DOHH2 (cell line): ENCODE measurements around the gene SERPINF2.
"Not testable (repeated sequence)": the region's sequence is repeated elsewhere in the genome, so short reads cannot be mapped to it uniquely, and the experiment has no call there.

Experiments
- H3F3A ChIP-seq: fragments of 200-600 bp; sonication (generic), shearing (Covaris generic); 2 replicates; pipeline ENCODE4 v1.6.0; 2016; ENCODE audit warnings: antibody characterized with exemption, mild to moderate bottlenecking; ENCODE audit not compliant: control insufficient read depth, insufficient read depth
- H3K27ac ChIP-seq: fragments of 200-600 bp; sonication (generic); 2 replicates; pipeline ENCODE4 v1.5.1; 2014; ENCODE audit warnings: low read depth, mild to moderate bottlenecking, low read length, moderate library complexity
- H3K27me3 ChIP-seq: fragments of 200-600 bp; sonication (generic); 2 replicates; pipeline ENCODE4 v1.6.1; 2014; ENCODE audit warnings: mild to moderate bottlenecking, low read length, mixed read lengths; ENCODE audit not compliant: control insufficient read depth
- H3K36me3 ChIP-seq: fragments of 200-600 bp; sonication (generic); 2 replicates; pipeline ENCODE4 v1.6.1; 2014; ENCODE audit warnings: mild to moderate bottlenecking, low read length, moderate library complexity, mixed read lengths; ENCODE audit not compliant: control insufficient read depth
- H3K4me1 ChIP-seq: fragments of 200-600 bp; sonication (generic); 2 replicates; pipeline ENCODE4 v1.6.1; 2014; ENCODE audit warnings: mild to moderate bottlenecking, low read length, mixed read lengths; ENCODE audit not compliant: control insufficient read depth
- H3K4me2 ChIP-seq: fragments of 200-600 bp; sonication (generic); 2 replicates; pipeline ENCODE4 v1.6.0; 2014; ENCODE audit warnings: mild to moderate bottlenecking, low read length, moderate library complexity
- H3K4me3 ChIP-seq: fragments of 200-600 bp; sonication (generic); 2 replicates; pipeline ENCODE4 v1.5.1; 2014; ENCODE audit warnings: mild to moderate bottlenecking, low read length, mixed read lengths
- H3K79me2 ChIP-seq: fragments of 200-600 bp; sonication (generic); 2 replicates; pipeline ENCODE4 v1.6.1; 2014; ENCODE audit warnings: mild to moderate bottlenecking, low read length, mixed read lengths; ENCODE audit not compliant: control insufficient read depth
- H3K9me2 ChIP-seq: fragments of 200-600 bp; sonication (generic); replicated peaks from 2 replicates; pipeline ENCODE4 v1.6.1; 2014; ENCODE audit warnings: mild to moderate bottlenecking, low read length, mixed read lengths; ENCODE audit not compliant: control insufficient read depth
- H3K9me3 ChIP-seq: fragments of 200-600 bp; sonication (generic); 2 replicates; pipeline ENCODE4 v1.6.1; 2014; ENCODE audit warnings: antibody characterized with exemption, low read length, mixed read lengths; ENCODE audit not compliant: control insufficient read depth, insufficient read depth
- H4K20me1 ChIP-seq: fragments of 200-600 bp; sonication (generic); 2 replicates; pipeline ENCODE4 v1.6.0; 2014; ENCODE audit warnings: low read depth, mild to moderate bottlenecking, antibody characterized with exemption, low read length, moderate library complexity; ENCODE audit not compliant: control insufficient read depth, insufficient read depth
- EZH2phosphoT487 ChIP-seq: fragments of 200-600 bp; sonication (generic); IDR thresholded peaks from 2 replicates; pipeline ENCODE4 v1.6.1; 2017; ENCODE audit warnings: borderline replicate concordance, mild to moderate bottlenecking, antibody characterized with exemption, low read length, moderate library complexity, mixed read lengths
- TF ChIP-seq, protein P1 (sequence below): fragments of 200-600 bp; sonication (generic); IDR thresholded peaks from one replicate; pipeline ENCODE4 v1.5.1; 2014; ENCODE audit warnings: antibody characterized with exemption, mild to moderate bottlenecking, low read depth, low read length; ENCODE audit not compliant: poor library complexity, severe bottlenecking

SERPINF2 gene

DNA sequence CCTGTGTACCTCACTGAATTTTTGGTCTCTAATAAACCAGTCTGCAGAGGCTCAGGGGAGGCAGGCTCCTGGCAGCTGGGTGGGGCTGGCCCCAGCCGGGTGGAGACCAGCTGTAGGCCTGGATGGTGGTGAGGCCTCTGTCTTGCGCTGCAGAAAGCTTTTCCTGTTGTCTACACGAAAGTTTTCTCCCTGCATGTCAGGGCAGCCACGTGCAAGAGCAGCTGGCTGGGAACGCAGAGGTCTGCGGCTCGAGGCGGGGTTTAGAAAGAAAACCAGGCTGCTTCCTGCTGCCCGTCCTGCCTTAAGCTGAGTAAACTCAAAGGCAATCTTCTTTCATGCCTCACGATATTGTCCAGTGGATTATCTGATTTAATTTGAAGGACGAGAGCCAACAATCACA, 21.6 kb downstream of the SERPINF2 start:
- no peaks in the 10 kb centered on the region for H3K36me3 ChIP-seq
- no peaks in the 10 kb centered on the region for H3K27me3 ChIP-seq
- no peaks in the 10 kb centered on the region for H4K20me1 ChIP-seq
- H3K4me1 ChIP-seq, result peaks cover 74% of the 10 kb centered on the region
- no peaks in the 10 kb centered on the region for H3K9me2 ChIP-seq
- no peaks in the 10 kb centered on the region for H3K79me2 ChIP-seq
- H3K4me2 ChIP-seq, result peak overlapping the region; percentile 48
- H3F3A ChIP-seq, result peaks cover 16% of the 10 kb centered on the region
- H3K9me3 ChIP-seq, result no peaks in the 10 kb centered on the region
- H3K4me3 ChIP-seq, result peak overlapping the region; percentile 41
- peak overlapping the region; percentile 81 for H3K27ac ChIP-seq
- TF ChIP-seq, protein P1, sequence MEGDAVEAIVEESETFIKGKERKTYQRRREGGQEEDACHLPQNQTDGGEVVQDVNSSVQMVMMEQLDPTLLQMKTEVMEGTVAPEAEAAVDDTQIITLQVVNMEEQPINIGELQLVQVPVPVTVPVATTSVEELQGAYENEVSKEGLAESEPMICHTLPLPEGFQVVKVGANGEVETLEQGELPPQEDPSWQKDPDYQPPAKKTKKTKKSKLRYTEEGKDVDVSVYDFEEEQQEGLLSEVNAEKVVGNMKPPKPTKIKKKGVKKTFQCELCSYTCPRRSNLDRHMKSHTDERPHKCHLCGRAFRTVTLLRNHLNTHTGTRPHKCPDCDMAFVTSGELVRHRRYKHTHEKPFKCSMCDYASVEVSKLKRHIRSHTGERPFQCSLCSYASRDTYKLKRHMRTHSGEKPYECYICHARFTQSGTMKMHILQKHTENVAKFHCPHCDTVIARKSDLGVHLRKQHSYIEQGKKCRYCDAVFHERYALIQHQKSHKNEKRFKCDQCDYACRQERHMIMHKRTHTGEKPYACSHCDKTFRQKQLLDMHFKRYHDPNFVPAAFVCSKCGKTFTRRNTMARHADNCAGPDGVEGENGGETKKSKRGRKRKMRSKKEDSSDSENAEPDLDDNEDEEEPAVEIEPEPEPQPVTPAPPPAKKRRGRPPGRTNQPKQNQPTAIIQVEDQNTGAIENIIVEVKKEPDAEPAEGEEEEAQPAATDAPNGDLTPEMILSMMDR, result no peak
- TF ChIP-seq EZH2phosphoT487, result no peak

DNA sequence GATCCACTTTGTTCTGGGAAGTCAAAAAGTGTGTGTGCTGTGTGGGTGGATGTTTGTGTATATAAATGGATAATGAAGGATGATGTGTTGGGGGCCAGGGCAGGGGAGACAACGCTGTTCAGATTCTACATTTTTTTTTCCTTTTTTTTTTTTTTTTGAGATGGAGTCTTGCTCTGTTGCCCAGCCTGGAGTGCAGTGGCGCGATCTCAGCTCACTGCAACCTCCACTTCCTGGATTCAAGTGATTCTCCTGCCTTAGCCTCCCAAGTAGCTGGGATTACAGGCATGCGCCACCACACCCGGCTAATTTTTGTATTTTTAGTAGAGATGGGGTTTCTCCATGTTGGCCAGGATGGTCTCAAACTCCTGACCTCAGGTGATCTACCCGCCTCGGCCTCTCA, 22.0 kb downstream of the SERPINF2 start:
- Histone ChIP-seq H3F3A (peaks cover 20% of the 10 kb centered on the region), H3K27ac (peak overlapping the region; percentile 81), H3K4me3 (peak overlapping the region; percentile 17), H3K4me2 (peak overlapping the region; percentile 48), H3K4me1 (peaks cover 78% of the 10 kb centered on the region)
- not testable (repeated sequence) for H3K79me2 ChIP-seq, H3K9me2 ChIP-seq, H3K36me3 ChIP-seq, H4K20me1 ChIP-seq, H3K9me3 ChIP-seq, H3K27me3 ChIP-seq

DNA sequence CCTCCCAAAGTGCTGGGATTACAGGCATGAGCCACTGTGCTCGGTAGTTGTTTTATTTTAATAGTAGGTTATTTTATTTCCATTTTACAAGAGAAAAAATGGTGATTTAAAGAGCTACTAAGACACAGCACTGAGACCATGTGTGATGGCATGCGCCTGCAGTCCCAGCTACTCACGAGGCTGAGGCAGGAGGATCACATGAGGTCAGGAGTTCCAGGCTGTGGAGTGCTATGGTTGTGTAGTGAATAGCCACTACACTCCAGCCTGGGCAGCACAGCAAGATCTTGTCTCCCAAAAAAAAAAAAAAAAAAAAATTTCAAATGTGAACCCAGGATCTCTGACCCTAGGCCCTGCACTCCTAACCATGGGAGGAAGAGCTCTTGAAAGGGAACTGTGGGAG, 22.9 kb downstream of the SERPINF2 start:
- H3K79me2 ChIP-seq, result peaks cover 1% of the 10 kb centered on the region
- peaks cover under 1% of the 10 kb centered on the region for H3K36me3 ChIP-seq
- H3K27me3 ChIP-seq, result no peaks in the 10 kb centered on the region
- peaks cover 87% of the 10 kb centered on the region for H3K4me1 ChIP-seq
- H3F3A ChIP-seq, result peaks cover 27% of the 10 kb centered on the region
- no peak overlapping the region for H3K4me3 ChIP-seq
- H3K4me2 ChIP-seq, result no peak overlapping the region
- H3K9me3 ChIP-seq, result no peaks in the 10 kb centered on the region
- no peaks in the 10 kb centered on the region for H4K20me1 ChIP-seq
- no peak for TF ChIP-seq EZH2phosphoT487
- TF ChIP-seq, protein P1, result no peak
- no peak overlapping the region; the same call in 1 of the 2 replicates for H3K27ac ChIP-seq
- H3K9me2 ChIP-seq, result no peaks in the 10 kb centered on the region

DNA sequence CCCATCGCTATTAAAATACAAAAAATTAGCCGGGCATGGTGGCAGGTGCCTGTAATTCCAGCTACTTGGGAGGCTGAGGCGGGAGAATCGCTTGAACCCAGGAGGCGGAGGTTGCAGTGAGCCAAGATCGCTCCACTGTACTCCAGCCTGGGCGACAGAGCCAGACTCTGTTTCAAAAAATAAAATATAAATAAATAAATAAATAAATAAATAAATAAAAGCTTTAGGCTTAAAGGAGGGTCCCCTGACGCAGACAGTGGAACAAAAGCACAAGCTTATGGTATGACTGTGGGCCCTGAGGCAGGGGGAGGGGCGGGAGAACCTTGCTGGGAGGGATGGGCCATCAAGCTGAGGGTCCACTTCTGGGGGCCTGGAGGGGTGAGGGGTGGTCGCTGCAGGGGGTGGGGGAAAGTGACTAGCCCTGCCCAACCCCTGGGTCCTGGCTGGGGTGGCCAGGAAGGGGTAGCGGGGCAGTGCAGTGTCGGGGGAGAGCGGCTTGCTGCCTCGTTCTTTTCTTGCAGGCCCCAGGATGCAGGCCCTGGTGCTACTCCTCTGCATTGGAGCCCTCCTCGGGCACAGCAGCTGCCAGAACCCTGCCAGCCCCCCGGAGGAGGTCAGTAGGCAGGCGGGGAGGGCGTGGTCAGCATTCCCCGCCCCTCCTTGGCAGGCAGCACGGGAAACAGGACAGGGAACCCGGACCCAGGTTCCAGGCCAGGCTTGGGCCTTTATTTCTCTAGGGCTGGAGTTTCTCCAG, 23.9 kb downstream of the SERPINF2 start:
- peaks cover 96% of the 10 kb centered on the region for H3K4me1 ChIP-seq
- no peak overlapping the region for H3K4me2 ChIP-seq

More for the DNA sequence above, 23.9 kb downstream of the SERPINF2 start:
- TF ChIP-seq EZH2phosphoT487, result no peak
- TF ChIP-seq, protein P1, result no peak
- peaks cover 32% of the 10 kb centered on the region for H3F3A ChIP-seq
- H3K27ac ChIP-seq, result peak overlapping the region; percentile 94; the same call in 1 of the 2 replicates
- H3K36me3 ChIP-seq, result peaks cover 6% of the 10 kb centered on the region
- no peak overlapping the region for H3K4me3 ChIP-seq
- H3K79me2 ChIP-seq, result peaks cover 6% of the 10 kb centered on the region
- no peaks in the 10 kb centered on the region for H3K9me2 ChIP-seq
- H4K20me1 ChIP-seq, result no peaks in the 10 kb centered on the region
- H3K27me3 ChIP-seq, result no peaks in the 10 kb centered on the region
- H3K9me3 ChIP-seq, result no peaks in the 10 kb centered on the region
